Body of pancreas (tissue), 4 donors: ENCODE data around the gene IL17RB.

Source experiments
- POLR2A ChIP-seq, 3 donors: fragments of 450-650 bp; IDR thresholded peaks; one replicate each; pipeline ENCODE4 v1.6.1; 2016; ENCODE audit warnings: antibody characterized with exemption in 3 of 3, mild to moderate bottlenecking in 2 of 3
- TF ChIP-seq, protein P1 (sequence below), 7 experiments: fragments of 450-650 bp in 4 of 7; fragments of 200-600 bp in 3 of 7; sonication (generic) in 3 of 7; IDR thresholded peaks; one replicate each; pipeline ENCODE4 v1.5.1; 2016 to 2019; ENCODE audit warnings: antibody characterized with exemption in 7 of 7

DNA sequence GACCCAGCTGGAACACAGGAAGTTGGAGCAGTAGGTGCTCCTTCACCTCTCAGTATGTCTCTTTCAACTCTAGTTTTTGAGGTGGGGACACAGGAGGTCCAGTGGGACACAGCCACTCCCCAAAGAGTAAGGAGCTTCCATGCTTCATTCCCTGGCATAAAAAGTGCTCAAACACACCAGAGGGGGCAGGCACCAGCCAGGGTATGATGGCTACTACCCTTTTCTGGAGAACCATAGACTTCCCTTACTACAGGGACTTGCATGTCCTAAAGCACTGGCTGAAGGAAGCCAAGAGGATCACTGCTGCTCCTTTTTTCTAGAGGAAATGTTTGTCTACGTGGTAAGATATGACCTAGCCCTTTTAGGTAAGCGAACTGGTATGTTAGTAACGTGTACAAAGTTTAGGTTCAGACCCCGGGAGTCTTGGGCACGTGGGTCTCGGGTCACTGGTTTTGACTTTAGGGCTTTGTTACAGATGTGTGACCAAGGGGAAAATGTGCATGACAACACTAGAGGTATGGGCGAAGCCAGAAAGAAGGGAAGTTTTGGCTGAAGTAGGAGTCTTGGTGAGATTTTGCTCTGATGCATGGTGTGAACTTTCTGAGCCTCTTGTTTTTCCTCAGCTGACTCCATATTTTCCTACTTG, 11.9 kb downstream of the IL17RB start:
- TF ChIP-seq, protein P1, sequence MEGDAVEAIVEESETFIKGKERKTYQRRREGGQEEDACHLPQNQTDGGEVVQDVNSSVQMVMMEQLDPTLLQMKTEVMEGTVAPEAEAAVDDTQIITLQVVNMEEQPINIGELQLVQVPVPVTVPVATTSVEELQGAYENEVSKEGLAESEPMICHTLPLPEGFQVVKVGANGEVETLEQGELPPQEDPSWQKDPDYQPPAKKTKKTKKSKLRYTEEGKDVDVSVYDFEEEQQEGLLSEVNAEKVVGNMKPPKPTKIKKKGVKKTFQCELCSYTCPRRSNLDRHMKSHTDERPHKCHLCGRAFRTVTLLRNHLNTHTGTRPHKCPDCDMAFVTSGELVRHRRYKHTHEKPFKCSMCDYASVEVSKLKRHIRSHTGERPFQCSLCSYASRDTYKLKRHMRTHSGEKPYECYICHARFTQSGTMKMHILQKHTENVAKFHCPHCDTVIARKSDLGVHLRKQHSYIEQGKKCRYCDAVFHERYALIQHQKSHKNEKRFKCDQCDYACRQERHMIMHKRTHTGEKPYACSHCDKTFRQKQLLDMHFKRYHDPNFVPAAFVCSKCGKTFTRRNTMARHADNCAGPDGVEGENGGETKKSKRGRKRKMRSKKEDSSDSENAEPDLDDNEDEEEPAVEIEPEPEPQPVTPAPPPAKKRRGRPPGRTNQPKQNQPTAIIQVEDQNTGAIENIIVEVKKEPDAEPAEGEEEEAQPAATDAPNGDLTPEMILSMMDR (IDR thresholded peaks at IDR 0.05) = no peak
- TF ChIP-seq POLR2A (IDR thresholded peaks at IDR 0.05) = no peak
